MM.1S (cell line): ENCODE results near the gene CYP19A1.

Experiments
- EZH2 ChIP-seq: fragments of 300-600 bp; sonication (generic); optimal IDR thresholded peaks from 2 replicates; pipeline ENCODE3; 2017; ENCODE audit warnings: low read depth, mild to moderate bottlenecking, antibody characterized with exemption, low read length, mixed read lengths
- TF ChIP-seq, protein P1 (sequence below): fragments of 300-600 bp; sonication (generic); IDR thresholded peaks from 2 replicates; pipeline ENCODE4 v1.5.1; 2016; ENCODE audit warnings: antibody characterized with exemption, low read length, mixed read lengths

GRCh38 chr15:51387699-51388041 is 49.3 kb upstream of the CYP19A1 start:
- TF ChIP-seq, protein P1, sequence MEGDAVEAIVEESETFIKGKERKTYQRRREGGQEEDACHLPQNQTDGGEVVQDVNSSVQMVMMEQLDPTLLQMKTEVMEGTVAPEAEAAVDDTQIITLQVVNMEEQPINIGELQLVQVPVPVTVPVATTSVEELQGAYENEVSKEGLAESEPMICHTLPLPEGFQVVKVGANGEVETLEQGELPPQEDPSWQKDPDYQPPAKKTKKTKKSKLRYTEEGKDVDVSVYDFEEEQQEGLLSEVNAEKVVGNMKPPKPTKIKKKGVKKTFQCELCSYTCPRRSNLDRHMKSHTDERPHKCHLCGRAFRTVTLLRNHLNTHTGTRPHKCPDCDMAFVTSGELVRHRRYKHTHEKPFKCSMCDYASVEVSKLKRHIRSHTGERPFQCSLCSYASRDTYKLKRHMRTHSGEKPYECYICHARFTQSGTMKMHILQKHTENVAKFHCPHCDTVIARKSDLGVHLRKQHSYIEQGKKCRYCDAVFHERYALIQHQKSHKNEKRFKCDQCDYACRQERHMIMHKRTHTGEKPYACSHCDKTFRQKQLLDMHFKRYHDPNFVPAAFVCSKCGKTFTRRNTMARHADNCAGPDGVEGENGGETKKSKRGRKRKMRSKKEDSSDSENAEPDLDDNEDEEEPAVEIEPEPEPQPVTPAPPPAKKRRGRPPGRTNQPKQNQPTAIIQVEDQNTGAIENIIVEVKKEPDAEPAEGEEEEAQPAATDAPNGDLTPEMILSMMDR, result no peak
- no peak for TF ChIP-seq EZH2
